Common myeloid progenitor, CD34-positive (primary cell): ENCODE data around the gene OR10Z1. TPM values are rescaled to one million over a fixed set of nuclear protein-coding genes. Genes with fewer than 3 reads are reported as not detected.

Experiments used
- CTCF ChIA-PET: fragments of 350-600 bp; sonication (Branson Sonifier 250); formaldehyde crosslinking; loops from one replicate; lab custom pipeline; 2021; ENCODE audit warnings: antibody characterized with exemption; lab: Charles Lee
- POLR2A ChIA-PET: fragments of 350-600 bp; sonication (Branson Sonifier 250); formaldehyde crosslinking; loops from one replicate; lab custom pipeline; 2021; ENCODE audit warnings: antibody characterized with exemption; lab: Charles Lee
- DNase-seq, 3 donors: peaks; one replicate each; pipeline versions ENCODE4 v3.0.0 to v3.0.0-alpha.2; 2013
- H3K27ac ChIP-seq, 2 experiments: 1 replicate in 1 of 2; 2 replicates in 1 of 2; pipeline ENCODE4 v1.7.0; 2013; ENCODE audit warnings: inconsistent platforms in 2 of 2, low read length in 2 of 2, mild to moderate bottlenecking in 2 of 2, low read depth in 1 of 2, moderate library complexity in 1 of 2; ENCODE audit not compliant: severe bottlenecking in 2 of 2, insufficient read depth in 1 of 2, poor library complexity in 1 of 2
- H3K27me3 ChIP-seq, 5 experiments: replicated peaks in 2 of 5; 1 replicate in 3 of 5; 2 replicates in 2 of 5; pipeline versions ENCODE4 v1.6.1 to v1.7.0; 2013; ENCODE audit warnings: low read length in 4 of 5, mild to moderate bottlenecking in 2 of 5, moderate library complexity in 2 of 5, inconsistent platforms in 1 of 5; ENCODE audit not compliant: insufficient read depth in 5 of 5, control insufficient read depth in 4 of 5
- H3K36me3 ChIP-seq, 4 experiments: 1 replicate in 2 of 4; 2 replicates in 2 of 4; pipeline versions ENCODE4 v1.6.1 to v1.7.0; 2013; ENCODE audit warnings: low read length in 3 of 4, control low read depth in 1 of 4, mild to moderate bottlenecking in 1 of 4; ENCODE audit not compliant: control insufficient read depth in 4 of 4, insufficient read depth in 4 of 4
- H3K4me1 ChIP-seq, 4 experiments: 1 replicate in 3 of 4; 2 replicates in 1 of 4; pipeline versions ENCODE4 v1.6.1 to v1.7.1; 2013; ENCODE audit warnings: low read length in 3 of 4, mild to moderate bottlenecking in 3 of 4, control low read depth in 1 of 4, inconsistent platforms in 1 of 4, moderate library complexity in 1 of 4; ENCODE audit not compliant: control insufficient read depth in 4 of 4, insufficient read depth in 4 of 4; ENCODE audit errors: control extremely low read depth in 1 of 4
- H3K4me3 ChIP-seq, 7 experiments: 1 replicate in 4 of 7; 2 replicates in 3 of 7; pipeline versions ENCODE4 v1.5.1 to v1.7.0; 2013; ENCODE audit warnings: mild to moderate bottlenecking in 7 of 7, low read length in 6 of 7, moderate library complexity in 6 of 7, inconsistent platforms in 2 of 7, low read depth in 2 of 7, control low read depth in 1 of 7; ENCODE audit not compliant: insufficient read depth in 4 of 7, control insufficient read depth in 1 of 7; ENCODE audit errors: extremely low read depth in 1 of 7
- H3K9me3 ChIP-seq, 5 experiments: 1 replicate in 4 of 5; 2 replicates in 1 of 5; pipeline versions ENCODE4 v1.6.1 to v1.7.1; 2013; ENCODE audit warnings: low read length in 4 of 5, mild to moderate bottlenecking in 2 of 5, inconsistent platforms in 1 of 5, low read depth in 1 of 5, moderate library complexity in 1 of 5; ENCODE audit not compliant: control insufficient read depth in 4 of 5, insufficient read depth in 2 of 5; ENCODE audit errors: control extremely low read depth in 1 of 5
- WGBS: methylation state at CpG from one replicate; pipeline ENCODE4 v1.1.5; 2013; ENCODE audit not compliant: insufficient coverage; 5-methylcytosine and 5-hydroxymethylcytosine counted together
- polyA plus RNA-seq: library from polyadenylated mRNA; unstranded; fragments of 120-200 nt; gene quantifications from one replicate; pipeline ENCODE4 v1.2.1, GENCODE V29; 2013

The OR10Z1 gene
- 0.65 TPM for polyA plus RNA-seq

- POLR2A ChIA-PET, result no interaction called here
- CTCF ChIA-PET, result no interaction called here
- DNase-seq, result no peak
- Histone ChIP-seq H3K27me3 (no peaks in the 10 kb centered on the region), H3K4me3 (no peak within 1 kb of the TSS), H3K9me3 (peaks cover 0 to 2% (median 0%) of the 10 kb centered on the region in 5 experiments), H3K4me1 (no peaks in the 10 kb centered on the region), H3K27ac (no peak within 1 kb of the TSS), H3K36me3 (no peaks in the 10 kb centered on the region)
- no CpG with 5 or more reads among the region's 1 CpG for WGBS
Measured at GRCh38 chr1:158604968-158605367, at the start of gene OR10Z1. OR10Z1 (plus strand) TSS chr1:158605268; CDS start chr1:158606439, 1,171 bp downstream.

DNA sequence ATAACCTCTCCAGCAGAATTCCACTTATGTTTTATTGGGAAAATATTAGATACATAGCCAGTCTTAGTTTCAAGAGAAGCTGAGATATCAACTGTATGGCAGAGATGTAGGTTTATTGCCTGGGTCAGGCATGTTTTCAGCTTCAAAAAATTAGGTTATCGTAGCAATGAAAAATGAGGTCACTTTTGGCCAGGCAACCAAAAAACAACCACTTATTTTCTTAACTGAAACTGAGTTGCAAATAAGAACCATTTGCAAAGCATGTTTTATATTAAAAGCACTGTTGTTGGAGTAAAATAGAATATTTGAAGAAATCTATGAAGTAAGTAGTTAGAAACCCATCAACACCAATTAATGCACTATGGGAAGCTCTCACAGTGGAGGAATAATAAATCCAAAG lies 45.4 kb upstream of the OR10Z1 start:
- Histone ChIP-seq H3K4me3 (no peak overlapping the region), H3K27ac (no peak overlapping the region), H3K27me3 (no peaks in the 10 kb centered on the region), H3K36me3 (no peaks in the 10 kb centered on the region), H3K4me1 (peaks cover 0 to 6% (median 5%) of the 10 kb centered on the region in 4 experiments), H3K9me3 (peaks cover 0 to 3% (median 0%) of the 10 kb centered on the region in 5 experiments)
- DNase-seq, result no peak
- no CpG with 5 or more reads among the region's 1 CpG for WGBS
- CTCF ChIA-PET, result no interaction called here
- POLR2A ChIA-PET, result no interaction called here

DNA sequence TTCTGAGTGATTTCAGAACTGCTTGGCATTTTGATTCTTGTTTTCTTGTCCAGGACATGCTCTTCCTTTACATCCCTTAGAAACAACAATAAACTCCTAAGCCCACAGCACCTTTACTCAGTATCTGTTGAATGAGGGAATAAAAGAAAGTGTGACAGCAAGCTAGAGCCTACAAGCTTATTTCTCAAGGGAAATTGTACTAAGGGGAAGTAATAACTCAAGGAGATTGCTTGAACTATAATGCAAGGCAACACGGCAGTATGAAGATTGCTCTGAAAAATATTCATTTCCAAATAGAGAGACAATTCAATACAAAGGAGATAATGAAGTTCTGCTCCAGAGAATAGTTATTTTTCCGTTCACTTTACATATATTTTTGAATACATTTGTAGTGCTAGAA lies 41.2 kb upstream of the OR10Z1 start:
- H3K9me3 ChIP-seq, result peaks cover 0 to 3% (median 0%) of the 10 kb centered on the region in 5 experiments
- WGBS, result no CpG with 5 or more reads among the region's 2 CpGs
- DNase-seq, result peak in 2 of 3 donors; percentile 6 to 9
- peaks cover 0 to 11% (median 7%) of the 10 kb centered on the region in 4 experiments for H3K4me1 ChIP-seq
- ChIA-PET POLR2A (no interaction called here), CTCF (no interaction called here)
- H3K27me3 ChIP-seq, result no peaks in the 10 kb centered on the region
- H3K4me3 ChIP-seq, result no peak overlapping the region
- no peak overlapping the region for H3K27ac ChIP-seq
- H3K36me3 ChIP-seq, result no peaks in the 10 kb centered on the region

GRCh38 chr1:158564608-158565007 lies 40.5 kb upstream of the OR10Z1 start:
- Histone ChIP-seq H3K36me3 (no peaks in the 10 kb centered on the region), H3K27me3 (no peaks in the 10 kb centered on the region), H3K4me3 (no peak overlapping the region), H3K9me3 (peaks cover 0 to 3% (median 0%) of the 10 kb centered on the region in 5 experiments), H3K27ac (no peak overlapping the region), H3K4me1 (peaks cover 0 to 11% (median 7%) of the 10 kb centered on the region in 4 experiments)
- ChIA-PET CTCF (no interaction called here), POLR2A (no interaction called here)
- peak in 2 of 3 donors; percentile 56 to 63 for DNase-seq
- WGBS, result 100% methylated on average over 1 of the region's 2 CpGs

DNA sequence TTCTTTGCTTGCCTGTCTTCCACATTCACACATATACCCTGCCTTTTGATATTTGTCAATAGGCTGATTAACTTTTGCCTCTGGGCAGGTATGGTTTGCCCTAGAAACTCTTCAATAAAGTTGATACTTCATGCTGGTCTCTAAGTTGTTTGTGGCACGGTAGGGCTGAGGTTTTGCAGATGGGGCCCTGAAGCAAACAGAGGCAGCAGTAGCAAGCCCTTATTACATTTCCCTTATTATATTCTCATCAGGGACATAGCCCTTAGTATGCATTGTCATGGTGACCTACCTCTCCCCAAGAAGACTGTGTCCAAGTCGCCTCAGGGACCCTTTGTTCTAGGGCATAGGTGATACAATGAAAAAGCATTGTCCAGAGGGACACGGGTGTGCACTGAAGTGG lies 34.6 kb upstream of the OR10Z1 start, which contains the start of gene OR6P1:
Gene OR6P1 (minus strand): TSS at position 101 of the 400 bp plus-strand sequence. CDS start 6,976 bp downstream, outside the sequence.
- CTCF ChIA-PET, result no interaction called here
- 93% methylated on average over 3 of the region's 3 CpGs for WGBS

GRCh38 chr1:158572226-158572625 lies 32.8 kb upstream of the OR10Z1 start:
- no peak overlapping the region for H3K27ac ChIP-seq
- no peak overlapping the region for H3K4me3 ChIP-seq
- no peak for DNase-seq
- POLR2A ChIA-PET, result no interaction called here
- no peaks in the 10 kb centered on the region for H3K4me1 ChIP-seq
- 100% methylated on average over 1 of the region's 1 CpG for WGBS
- no peaks in the 10 kb centered on the region for H3K36me3 ChIP-seq
- CTCF ChIA-PET, result no interaction called here
- no peaks in the 10 kb centered on the region for H3K9me3 ChIP-seq
- no peaks in the 10 kb centered on the region for H3K27me3 ChIP-seq

More for the DNA sequence above, 34.6 kb upstream of the OR10Z1 start, which contains the start of gene OR6P1:
- POLR2A ChIA-PET, result no interaction called here
- no peak within 1 kb of the TSS for H3K4me3 ChIP-seq
- DNase-seq, result no peak
- no peaks in the 10 kb centered on the region for H3K27me3 ChIP-seq
- H3K4me1 ChIP-seq, result no peaks in the 10 kb centered on the region
- no peak within 1 kb of the TSS for H3K27ac ChIP-seq
- H3K9me3 ChIP-seq, result no peaks in the 10 kb centered on the region
- H3K36me3 ChIP-seq, result no peaks in the 10 kb centered on the region

GRCh38 chr1:158577561-158577960 lies 27.5 kb upstream of the OR10Z1 start:
- Histone ChIP-seq H3K4me3 (no peak overlapping the region), H3K4me1 (no peaks in the 10 kb centered on the region), H3K9me3 (no peaks in the 10 kb centered on the region), H3K27ac (no peak overlapping the region), H3K36me3 (no peaks in the 10 kb centered on the region), H3K27me3 (no peaks in the 10 kb centered on the region)
- POLR2A ChIA-PET, result no interaction called here
- no peak for DNase-seq
- WGBS, result 100% methylated on average over 1 of the region's 3 CpGs
- CTCF ChIA-PET, result no interaction called here
